Stimulated activated CD8-positive, alpha-beta memory T cell treated with anti-CD3 and anti-CD28 coated beads, Interleukin-4, amount 100 ng/mL, for 1 hour (primary cell): ENCODE results near the gene ARL16.
A peak's percentile ranks its signal among the peaks of the same experiment; 100 is the strongest.

ENCODE experiments used
- DNase-seq, 2 donors: peaks; one replicate each; pipeline ENCODE4 v3.0.0-alpha.2; 2020; ENCODE audit warnings: low read depth in 2 of 2, low spot score in 1 of 2

Gene ARL16, protein sequence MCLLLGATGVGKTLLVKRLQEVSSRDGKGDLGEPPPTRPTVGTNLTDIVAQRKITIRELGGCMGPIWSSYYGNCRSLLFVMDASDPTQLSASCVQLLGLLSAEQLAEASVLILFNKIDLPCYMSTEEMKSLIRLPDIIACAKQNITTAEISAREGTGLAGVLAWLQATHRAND

DNA sequence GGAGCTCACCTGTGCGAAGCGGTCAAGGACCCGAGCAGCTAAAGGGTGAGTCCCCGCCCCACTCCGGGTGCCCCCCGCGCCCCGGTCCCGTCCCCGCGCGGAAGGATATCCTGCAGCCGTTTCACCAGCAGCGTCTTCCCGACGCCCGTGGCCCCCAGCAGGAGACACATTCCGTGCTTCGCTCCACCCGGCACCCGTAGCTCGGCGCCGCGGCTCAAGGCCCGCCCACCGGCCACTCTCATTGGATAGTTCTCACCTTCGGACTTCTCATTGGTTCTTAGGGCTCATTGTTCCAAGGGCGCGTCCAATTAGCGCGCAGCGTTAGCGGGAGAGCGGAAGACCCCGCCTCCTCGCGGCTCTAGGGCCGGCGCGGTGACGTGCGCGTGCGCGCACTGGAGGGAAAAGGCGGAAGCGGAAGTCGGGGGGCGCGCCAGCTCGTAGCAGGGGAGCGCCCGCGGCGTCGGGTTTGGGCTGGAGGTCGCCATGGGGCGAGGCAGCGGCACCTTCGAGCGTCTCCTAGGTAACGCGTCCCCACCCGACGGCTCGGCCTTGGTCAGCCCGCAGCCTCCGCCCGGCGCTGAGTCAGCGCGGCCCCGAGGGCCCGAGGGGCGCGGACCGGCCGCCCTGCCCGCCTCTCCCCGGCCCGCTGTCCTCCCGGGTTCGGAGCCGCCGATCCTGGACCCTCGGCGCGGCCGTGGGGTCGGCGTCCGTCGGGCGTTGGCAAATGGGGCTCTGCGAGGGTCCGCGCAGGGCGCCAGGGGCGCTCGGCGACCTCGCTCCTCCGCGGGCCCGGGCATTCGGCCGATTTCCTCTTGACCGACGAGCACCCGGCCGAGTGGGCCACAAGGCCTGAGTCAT lies at the start of gene ARL16, which contains the start of gene HGS:
TSS of gene ARL16 (minus strand) at position 214 of the 858 bp plus-strand sequence. CDS start at position 170, 44 bp downstream.
TSS of gene HGS (plus strand) at position 428 of the 858 bp plus-strand sequence. CDS start at position 484, 56 bp downstream.
- DNase-seq = peak; percentile 94 to 96

DNA sequence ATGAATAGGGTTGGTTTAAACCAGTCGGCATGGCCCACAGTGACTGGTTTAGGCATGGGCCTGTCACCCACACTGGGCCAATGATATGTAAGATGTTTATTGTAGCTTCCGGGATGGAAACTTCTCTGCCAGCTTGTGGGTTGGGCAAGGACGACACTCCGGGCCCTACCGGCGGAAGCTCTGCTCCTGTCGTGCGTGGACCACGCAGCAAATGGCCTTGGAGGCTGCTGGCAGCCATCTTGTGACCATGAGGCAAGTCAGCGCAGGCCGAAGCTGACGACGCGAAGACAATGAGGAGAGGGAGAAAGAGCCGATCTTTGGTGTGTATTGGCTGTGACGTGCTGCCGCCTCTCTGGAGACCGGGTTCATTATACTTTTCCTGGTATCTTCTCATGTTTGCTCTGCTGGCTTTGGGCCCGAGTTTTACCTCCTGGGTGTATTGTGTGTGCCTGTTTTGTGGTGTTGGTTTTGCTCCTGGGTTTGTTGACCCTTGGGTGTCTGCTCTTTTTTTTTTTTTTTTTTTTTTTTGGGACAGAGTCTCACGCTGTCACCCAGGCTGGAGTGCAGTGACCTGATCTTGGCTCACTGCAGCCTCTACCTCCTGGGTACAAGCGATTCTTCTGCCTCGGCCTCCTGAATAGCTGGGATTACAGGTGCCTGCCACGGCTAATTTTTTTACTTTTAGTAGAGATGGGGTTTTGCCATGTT lies 43.9 kb upstream of the ARL16 start:
- DNase-seq = no peak

DNA sequence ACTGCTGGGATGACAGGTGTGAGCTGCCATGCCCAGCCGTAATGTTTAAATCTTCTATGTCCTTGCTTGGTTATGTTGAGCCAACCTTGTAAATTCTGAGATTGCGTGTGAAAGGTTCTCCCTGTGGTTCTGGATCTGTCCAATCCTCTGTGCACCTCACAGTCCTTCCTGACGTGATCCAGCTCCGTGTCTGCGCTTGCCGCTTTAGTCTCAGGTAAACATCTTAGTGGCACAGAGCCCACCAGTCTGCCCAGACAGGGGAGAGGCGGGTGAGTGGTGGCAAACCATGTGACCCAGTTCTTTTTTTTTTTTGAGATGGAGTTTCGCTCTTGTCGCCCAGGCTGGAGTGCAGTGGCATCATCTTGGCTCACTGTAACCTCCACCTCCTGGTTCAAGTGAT lies 42.4 kb upstream of the ARL16 start:
- DNase-seq = no peak

DNA sequence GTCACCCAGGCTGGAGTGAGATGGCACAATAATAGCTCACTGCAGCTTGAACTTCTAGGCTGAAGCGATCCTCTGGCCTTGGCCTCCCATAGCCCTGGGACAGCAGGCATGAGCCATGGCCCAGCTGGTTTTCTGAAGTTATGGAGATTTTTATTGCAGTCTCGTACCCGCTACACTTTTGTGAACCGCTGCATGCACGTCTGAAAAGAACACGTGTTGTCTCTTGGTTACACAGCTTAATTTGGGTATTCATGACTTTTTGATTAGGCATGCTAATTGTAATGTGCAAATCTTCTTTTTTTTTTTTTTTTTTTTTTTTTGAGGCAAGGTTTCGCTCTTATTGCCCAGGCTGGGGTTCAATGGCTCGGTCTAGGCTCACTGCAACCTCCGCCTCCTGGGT lies 41.8 kb upstream of the ARL16 start:
- DNase-seq = no peak

DNA sequence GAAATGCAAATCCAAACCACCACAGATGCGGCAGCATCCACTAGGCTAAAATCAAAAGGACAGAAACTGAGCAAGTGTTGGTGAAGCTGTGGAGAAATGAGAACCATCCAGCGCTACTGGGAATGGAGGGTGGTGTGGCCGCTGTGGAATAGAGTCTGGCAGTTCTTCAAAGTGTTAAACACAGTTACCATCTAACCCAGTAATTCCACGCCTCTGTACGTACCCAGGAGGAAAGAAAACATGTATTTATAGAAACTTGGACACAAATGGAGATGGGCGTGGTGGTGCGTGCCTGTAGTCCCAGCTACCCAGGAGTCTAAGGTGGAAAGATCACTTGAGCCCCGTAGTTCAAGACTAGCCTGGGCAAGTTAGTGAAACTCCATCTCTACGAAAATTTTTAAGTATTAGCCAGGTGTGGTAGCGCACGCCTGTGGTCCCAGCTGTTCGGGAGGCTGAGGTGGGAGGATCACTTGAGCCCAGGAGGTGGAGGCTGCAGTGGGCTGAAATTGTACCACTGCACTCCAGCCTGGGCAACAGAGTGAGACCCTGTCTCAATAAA lies 40.1 kb upstream of the ARL16 start:
- DNase-seq = no peak

DNA sequence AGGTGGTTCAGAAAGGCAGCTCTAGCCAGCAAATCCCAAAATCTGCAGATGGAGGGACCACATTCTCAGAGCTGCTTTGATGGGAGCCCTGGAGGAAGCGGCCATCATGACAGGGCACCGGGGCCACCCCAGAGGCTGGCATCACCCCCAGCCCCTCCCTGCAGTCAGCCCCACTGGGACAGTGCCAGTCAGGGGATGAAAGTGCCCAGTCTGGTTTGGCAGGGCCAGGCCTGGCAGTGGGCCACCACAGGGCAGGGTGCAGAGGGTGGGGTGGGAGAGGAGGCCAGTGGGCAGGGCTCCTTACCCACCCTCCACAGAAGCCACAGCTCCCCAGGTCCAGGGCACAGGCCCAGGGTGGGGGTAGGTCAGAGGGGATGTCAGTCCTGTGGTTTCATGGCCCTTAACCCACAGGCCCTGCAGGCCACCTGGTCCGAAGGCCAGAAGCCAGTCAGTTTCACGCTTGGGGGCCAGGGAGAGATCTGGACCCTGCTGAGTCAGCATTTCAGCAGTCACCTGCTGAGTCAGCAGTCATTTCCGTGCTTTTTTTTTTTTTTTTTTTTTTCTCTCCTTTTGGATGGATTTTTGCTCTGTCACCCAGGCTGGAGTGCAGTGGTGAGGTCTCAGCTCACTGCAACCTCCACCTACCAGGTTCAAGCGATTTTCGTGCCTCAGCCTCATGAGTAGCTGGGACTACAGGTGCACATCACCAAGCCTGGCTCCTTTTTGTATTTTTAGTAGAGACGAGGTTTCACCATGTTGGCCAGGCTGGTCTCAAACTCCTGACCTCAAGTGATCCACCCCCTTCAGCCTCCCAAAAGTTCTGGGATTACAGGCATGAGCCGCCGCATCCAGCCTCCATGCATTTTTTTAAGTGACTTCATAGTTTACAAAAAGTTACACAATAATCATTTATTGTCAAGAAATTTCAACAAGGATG lies 38.9 kb upstream of the ARL16 start:
- DNase-seq = no peak

DNA sequence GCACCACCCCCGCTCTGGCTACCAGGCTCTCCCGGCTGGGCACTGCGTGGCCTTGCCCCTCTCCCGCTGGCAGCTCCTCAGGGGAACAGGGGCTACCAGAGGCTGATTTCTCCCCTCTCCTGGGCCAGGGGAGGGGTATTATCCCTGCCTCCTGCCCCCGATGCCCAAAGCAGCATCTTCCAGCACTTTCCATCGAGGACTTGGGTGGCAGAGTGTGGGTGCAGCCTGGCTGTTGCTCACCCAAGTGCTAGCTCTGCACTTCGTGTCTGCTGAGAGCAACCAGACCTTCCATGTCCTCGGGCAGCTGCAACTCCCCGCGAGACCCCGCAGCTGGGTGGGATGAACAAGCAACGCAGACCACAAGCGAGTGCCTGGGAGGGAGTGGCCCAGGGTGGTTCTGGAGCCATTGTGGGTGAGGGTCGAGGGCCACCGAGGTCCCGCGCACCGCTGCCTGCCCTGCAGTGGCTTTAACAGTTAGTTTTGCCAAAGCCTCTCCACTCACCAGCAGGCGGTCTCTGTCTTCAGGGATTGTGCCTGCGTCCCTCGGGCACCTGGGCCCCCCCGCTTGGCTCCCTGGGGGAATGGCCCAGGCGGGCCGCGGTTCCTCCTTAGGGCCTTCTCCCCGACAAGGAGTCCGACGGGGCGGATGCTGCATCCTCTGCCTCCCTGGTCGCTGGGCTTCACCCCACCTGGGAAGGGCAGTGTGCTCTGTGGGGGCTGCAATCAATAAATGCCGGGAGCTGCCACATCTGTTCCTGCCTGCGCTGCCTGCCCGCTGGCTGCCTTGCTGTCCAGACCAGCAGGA lies 36.9 kb upstream of the ARL16 start:
- no peak for DNase-seq

DNA sequence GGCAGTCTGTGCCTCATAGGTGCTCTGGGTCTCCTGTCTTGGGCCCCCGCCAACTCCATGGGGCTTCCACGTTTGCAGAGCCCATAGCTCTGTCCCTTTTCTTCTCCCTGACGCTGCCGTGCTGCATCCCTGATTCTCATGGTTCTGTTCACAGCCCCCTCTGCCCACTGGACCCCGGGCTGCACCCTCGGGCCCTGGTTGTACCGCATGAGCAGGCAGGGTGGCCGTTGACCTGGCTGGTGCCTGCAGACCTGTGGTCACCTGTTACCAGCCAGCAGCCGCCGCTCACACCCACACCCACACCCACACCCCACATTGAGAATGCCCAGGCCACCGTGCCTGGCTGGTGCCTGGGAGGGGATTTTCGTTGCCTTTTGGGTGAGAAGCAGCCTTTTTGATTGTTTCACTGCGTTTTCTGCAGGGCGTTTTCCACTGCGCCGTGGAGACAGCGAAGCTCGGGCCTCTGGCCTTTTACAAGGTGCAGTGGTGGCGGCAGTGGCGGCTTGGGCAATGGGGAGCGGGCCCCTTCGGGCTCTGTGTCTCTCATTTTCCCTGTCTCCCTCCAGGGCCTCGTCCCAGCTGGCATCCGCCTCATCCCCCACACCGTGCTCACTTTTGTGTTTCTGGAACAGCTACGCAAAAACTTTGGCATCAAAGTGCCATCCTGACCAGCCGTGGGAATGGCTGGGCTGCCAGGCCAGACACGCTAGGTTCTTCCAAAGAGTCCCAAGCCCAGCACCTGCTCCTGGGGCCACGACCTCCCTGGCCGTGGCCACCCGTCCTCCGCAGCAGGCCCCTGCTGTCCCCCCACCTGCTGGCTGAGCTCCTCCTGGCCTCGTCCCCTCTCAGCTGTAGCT lies 36.0 kb upstream of the ARL16 start:
- no peak for DNase-seq

DNA sequence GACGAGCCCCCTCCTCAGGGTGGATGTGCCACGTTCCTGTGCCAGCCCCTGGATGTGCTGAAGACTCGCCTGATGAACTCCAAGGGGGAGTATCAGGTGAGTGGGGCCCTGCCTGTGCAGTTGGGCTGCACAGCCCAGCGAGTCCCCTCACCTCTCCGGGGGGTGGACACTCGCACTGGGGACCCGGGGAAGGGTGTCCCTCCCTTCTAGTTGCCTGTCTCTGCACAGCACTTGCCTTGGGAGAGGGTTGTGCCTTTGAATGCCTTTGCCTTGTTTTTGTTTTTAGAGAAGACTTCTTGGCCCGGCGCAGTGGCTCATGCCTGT lies 34.1 kb upstream of the ARL16 start:
- DNase-seq = no peak

DNA sequence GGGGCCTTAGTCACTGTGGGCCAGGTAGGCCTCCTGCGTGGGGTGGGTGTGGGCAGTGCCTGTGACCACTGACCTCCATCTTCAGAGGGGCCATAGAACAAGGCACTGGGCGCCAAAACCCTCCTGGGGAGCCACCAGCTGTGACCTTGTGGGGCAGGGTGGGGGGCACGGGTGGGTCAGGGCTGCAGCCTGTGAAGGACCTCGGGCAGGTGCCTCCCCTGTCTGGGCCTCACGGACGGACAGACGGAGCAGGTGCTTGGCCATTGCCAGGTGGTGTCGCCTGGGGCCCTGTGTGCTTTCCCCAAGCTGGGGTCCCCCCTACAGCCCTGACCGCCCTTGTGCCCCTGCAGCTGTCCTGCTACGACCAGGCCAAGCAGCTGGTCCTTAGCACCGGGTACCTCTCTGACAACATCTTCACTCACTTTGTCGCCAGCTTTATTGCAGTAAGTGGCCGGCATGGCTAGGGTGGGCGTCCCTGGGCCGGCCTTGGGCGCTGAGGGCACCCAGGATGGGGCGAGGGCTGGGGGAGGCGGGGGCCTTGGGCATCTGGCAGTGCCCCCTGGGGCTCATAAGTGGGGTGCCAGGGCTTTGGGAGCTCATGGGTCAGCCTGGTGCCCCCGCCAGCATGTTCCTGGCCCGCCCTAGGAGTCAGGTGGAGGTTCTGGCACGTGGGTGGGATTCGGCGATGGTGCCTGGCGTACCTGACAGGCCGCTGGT lies 33.6 kb upstream of the ARL16 start:
- no peak for DNase-seq

DNA sequence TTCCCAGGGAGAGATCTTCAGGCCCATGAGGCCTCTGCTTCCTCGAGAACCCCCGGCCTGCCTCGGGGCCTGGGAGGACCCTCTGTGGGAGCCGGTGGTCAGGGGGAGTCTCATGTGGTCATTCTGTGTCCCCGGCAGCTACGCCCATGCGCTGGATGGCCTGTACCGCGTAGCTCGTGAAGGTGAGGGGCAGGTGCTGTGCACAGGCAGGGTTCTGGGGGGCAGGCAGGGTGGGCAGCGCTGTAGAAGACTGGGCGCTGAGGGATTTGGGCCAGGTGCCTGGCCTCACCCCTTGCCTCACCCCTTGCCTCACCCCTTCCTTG lies 33.0 kb upstream of the ARL16 start:
- DNase-seq = no peak

DNA sequence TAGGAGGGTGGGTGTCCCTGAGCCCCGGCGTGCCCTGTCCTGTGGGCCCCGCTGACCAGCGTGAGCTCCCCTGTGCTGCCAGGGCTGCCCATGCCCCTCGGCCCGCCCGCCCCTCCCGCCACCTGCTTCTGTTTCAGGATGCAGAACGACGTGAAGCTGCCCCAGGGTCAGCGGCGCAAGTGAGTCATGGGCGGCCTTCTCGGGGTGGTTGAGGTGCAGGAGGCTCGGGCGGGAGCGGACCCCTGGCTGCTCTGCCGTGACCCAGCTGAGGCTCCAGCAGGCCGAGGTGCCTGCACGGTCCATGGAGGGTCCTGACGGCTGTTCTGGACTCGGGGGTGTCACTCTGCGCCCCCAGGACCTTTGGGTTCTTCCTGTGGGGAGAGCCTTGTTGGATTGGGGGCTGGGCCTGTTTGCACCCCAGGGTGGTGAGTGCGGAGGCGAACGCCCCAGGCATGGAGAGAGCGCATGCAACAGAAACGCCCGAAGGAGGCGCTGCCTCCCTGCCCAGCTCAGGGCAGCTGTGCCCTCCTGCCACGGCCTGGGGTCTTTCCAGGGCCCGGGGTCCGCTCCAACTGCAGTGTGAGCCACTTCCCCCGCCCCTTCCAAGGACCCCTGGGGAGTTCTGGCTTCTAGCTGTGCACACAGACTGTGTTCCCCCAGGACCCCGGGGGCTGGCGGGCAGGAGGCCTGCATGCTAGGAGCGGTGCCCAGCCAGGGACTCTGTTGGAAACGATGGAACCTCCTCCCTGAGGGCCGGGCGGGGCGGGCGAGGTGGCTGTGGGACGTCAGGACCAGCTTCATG lies 32.5 kb upstream of the ARL16 start:
- no peak for DNase-seq

DNA sequence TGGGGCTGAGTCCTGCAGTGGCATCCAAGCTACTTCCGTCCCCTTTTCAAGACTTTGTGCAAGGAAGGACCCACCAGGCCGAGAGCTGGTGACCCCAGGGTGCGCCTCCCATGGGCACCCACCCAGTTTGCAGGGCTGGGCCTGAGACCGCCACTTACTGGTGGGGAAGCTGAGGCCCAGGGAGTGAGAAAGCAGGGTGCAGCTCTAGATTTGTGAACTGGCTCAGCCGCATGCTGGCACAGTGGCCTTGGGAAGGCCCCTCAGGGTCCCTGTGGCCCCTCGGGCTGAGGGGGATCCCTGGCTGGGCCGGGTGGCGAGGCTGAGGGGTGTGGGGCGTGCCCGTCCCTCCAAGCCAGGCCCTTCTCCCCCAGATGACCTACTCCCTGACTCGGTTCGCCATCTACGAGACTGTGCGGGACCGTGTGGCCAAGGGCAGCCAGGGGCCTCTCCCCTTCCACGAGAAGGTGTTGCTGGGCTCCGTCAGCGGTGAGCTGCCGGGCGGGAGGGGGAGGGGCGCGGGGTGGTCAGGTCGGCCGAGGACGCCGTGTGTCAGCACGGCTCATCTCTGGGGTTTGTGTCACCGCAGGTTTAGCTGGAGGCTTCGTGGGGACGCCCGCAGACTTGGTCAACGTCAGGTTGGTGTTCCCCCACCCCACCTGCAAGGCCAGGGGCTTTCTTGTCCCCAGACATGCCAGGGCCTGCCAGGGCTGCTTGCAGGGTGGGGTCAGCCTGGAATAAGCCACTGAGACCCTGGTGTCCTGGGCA lies 31.7 kb upstream of the ARL16 start:
- no peak for DNase-seq

DNA sequence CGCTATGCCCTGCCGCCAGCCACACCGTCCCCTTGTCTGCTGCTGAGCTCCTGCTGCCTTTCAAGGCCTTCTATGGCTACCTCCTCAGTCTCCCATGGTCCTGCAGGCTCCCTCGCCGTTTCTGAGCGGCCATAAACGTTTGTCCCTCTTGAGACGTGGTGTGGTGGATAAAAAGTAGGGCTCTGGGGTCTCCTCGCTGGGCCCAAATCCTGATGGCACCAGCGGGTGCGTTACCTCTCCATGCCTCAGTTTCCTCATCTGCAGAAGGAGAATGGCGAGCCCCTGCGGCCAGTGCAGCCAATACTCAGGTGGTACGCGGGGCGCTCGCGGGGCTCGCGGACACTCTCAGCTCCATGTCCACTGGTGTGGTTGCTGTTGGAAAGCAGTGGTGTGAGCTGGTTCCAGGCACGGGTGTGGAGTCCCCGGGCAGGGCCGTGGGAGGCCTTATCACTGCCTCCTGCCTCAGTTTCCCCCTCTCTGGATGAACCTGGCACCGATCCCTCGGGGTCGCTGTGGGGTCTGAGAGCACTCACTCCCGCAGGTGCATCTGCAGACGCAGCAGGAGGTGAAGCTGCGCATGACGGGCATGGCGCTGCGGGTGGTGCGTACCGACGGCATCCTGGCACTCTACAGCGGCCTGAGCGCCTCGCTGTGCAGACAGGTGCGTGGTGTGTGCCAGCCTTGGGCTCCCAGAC lies 31.0 kb upstream of the ARL16 start:
- DNase-seq = no peak

DNA sequence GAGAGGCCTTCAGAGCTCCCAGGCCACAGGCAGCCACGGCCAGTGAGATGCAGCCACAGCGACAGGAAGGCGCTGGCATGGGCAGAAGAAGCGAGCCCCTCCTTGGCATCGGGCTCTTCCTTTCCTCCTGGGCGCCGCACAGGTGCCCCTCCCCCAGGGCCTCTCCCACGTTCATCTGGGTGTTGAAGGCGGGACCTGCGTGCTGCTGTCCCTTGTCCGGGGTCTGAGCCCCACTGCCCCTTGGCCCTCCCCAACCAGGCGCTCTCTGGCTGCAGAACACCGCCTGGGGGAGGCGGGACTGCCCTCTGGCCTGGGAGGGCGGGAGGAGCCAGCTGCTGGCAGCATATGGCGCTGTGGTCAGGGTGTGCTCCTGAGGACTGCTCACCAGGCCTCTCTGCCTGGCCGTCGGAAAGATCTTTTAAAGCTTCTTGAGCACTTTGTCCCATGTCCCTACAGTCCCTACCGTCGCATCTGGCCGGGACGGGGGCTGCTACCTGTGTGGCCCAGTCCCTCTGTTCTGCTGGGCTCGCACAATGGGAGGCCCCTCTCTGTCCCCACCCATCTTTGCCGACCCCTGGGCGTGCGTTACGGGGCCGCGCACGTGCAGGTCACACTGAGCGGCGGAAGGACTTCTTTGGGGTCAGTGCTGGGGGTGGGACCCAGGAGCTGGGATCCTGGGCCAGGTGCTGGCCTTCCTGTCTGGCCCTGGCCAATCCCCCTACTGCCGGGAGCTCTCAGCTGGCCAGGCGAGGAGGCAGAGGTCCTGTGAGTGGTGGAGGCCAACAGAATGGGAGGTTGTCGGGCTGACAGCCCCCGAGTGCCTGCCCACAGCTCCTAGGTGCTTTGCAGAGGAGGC lies 30.2 kb upstream of the ARL16 start:
- DNase-seq = no peak
